Caco-2 (cell line): ENCODE measurements around the gene SMYD3. TPM values are rescaled to one million over a fixed set of nuclear protein-coding genes. Genes with fewer than 3 reads are reported as not detected.

Experiments used
- BruUV-seq: library from RNA; stranded (reverse); fragments of 400-500 nt; replicated peaks from 2 replicates; lab custom pipeline; 2021; lab: Mats Ljungman, UMichigan
- CTCF ChIA-PET: fragments of 300-600 bp; sonication (Branson Sonifier 250); formaldehyde crosslinking; loops from one replicate; lab custom pipeline; 2022; ENCODE audit warnings: antibody characterized with exemption; lab: Charles Lee
- POLR2A ChIA-PET: fragments of 300-600 bp; sonication (Branson Sonifier 250); formaldehyde crosslinking; loops from one replicate; lab custom pipeline; 2022; ENCODE audit warnings: antibody characterized with exemption; lab: Charles Lee
- DNase-seq, 2 experiments: peaks; one replicate each; pipeline versions ENCODE4 v3.0.0 to v3.0.0-alpha.2; 2020 to 2022
- H3K27me3 ChIP-seq: replicated peaks from 2 replicates; pipeline ENCODE4 v1.6.0; 2011; ENCODE audit warnings: low read length; ENCODE audit not compliant: control insufficient read depth, insufficient read depth
- H3K36me3 ChIP-seq: 2 replicates; pipeline ENCODE4 v1.5.1; 2011; ENCODE audit warnings: low read length; ENCODE audit not compliant: control insufficient read depth, insufficient read depth
- H3K4me1 ChIP-seq: fragments of 250-450 bp; sonication (Bioruptor Pico); 2 replicates; pipeline ENCODE4 v1.5.1; 2020; ENCODE audit warnings: mild to moderate bottlenecking
- H3K4me3 ChIP-seq: 2 replicates; pipeline ENCODE4 v1.5.1; 2011; ENCODE audit warnings: low read depth, mild to moderate bottlenecking, control low read depth, low read length
- H3K9me3 ChIP-seq: fragments of 250-450 bp; sonication (Bioruptor Pico); 2 replicates; pipeline ENCODE4 v1.5.1; 2020; ENCODE audit warnings: mild to moderate bottlenecking, moderate library complexity
- H3K27ac Mint-ChIP-seq: one replicate; pipeline ENCODE4 v1.8.0; 2022; ENCODE audit warnings: mixed read lengths; ENCODE audit not compliant: unreplicated experiment
- H3K27me3 Mint-ChIP-seq: one replicate; pipeline ENCODE4 v1.8.0; 2022; ENCODE audit warnings: mixed read lengths; ENCODE audit not compliant: insufficient read depth, unreplicated experiment
- H3K36me3 Mint-ChIP-seq: one replicate; pipeline ENCODE4 v1.8.0; 2022; ENCODE audit warnings: mild to moderate bottlenecking, mixed read lengths; ENCODE audit not compliant: insufficient read depth, unreplicated experiment
- H3K4me1 Mint-ChIP-seq: one replicate; pipeline ENCODE4 v1.8.0; 2022; ENCODE audit warnings: low read depth, mixed read lengths; ENCODE audit not compliant: unreplicated experiment
- H3K4me3 Mint-ChIP-seq: one replicate; pipeline ENCODE4 v1.8.0; 2022; ENCODE audit warnings: mild to moderate bottlenecking, moderate library complexity, mixed read lengths; ENCODE audit not compliant: unreplicated experiment
- H3K9me3 Mint-ChIP-seq: one replicate; pipeline ENCODE4 v1.8.0; 2022; ENCODE audit warnings: mixed read lengths; ENCODE audit not compliant: unreplicated experiment
- intact Hi-C: fragments of 100-400 bp; cut with micrococcal nuclease; formaldehyde crosslinking; loops from one replicate; pipeline ENCODE4 v1.10.0; 2022; ENCODE audit not compliant: unreplicated experiment
- total RNA-seq: library from RNA; stranded (reverse); gene quantifications from 2 replicates; pipeline ENCODE4 v1.2.3, GENCODE V29; 2022
- TF ChIP-seq, protein P1 (sequence below), 2 experiments: fragments of 200-600 bp in 1 of 2; IDR thresholded peaks; 1 replicate in 1 of 2; 2 replicates in 1 of 2; pipeline versions ENCODE4 v1.5.1 to v1.8.0; 2011 to 2022; ENCODE audit warnings: antibody characterized with exemption in 1 of 2, control low read depth in 1 of 2, inconsistent platforms in 1 of 2, low read depth in 1 of 2, low read length in 1 of 2, mild to moderate bottlenecking in 1 of 2, moderate library complexity in 1 of 2; ENCODE audit not compliant: insufficient read depth in 1 of 2, severe bottlenecking in 1 of 2, unreplicated experiment in 1 of 2

SMYD3 gene
- total RNA-seq, 1 experiment from 2014 or later = 33.0 TPM

DNA sequence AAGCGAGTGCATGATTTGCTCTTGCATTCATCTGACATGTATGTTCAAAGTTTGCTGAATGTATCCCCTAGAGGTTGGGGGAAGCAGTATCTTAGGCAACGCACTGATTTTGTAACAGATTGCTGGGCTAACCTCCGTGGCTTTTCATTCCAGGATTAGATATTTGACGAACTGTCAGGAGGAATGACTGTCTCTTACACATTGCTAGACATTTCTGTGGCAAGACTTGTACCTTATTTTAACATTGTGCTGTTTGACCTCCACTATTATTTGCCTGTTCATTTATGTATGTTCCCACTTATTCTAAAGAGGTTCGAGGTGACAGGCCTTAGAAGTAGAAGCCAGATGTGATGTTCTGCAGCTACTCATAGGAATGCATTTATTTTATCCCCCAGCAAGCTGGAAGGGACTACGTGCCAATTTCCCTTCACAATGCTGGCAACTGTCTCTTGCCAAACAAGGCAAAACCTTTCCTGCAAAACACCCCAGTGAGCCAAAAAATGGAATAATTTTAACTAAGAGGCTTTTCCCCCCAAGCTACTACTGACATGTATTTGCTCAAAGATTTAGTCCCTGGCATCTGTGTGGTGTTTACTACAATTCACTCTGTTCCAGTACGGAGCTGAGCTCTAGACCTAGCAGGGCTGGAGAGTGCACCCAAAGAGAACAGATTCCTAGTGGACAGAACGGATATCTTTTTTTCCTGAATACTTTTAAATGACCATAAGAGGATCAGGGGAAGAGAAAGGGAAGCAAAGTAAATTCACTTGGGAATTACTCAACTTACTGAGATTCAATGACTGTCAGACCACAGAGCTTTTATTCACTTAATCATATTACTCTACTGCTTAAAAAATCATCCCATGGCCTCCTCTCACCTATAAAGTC, 646.2 kb downstream of the SMYD3 start:
- Mint-ChIP-seq H3K27ac (no peak overlapping the region), H3K4me1 (peaks cover 18% of the 10 kb centered on the region), H3K27me3 (no peaks in the 10 kb centered on the region), H3K36me3 (peaks cover 5% of the 10 kb centered on the region), H3K4me3 (no peak overlapping the region), H3K9me3 (no peaks in the 10 kb centered on the region)
- no peak overlapping the region for H3K4me3 ChIP-seq
- TF ChIP-seq, protein P1, sequence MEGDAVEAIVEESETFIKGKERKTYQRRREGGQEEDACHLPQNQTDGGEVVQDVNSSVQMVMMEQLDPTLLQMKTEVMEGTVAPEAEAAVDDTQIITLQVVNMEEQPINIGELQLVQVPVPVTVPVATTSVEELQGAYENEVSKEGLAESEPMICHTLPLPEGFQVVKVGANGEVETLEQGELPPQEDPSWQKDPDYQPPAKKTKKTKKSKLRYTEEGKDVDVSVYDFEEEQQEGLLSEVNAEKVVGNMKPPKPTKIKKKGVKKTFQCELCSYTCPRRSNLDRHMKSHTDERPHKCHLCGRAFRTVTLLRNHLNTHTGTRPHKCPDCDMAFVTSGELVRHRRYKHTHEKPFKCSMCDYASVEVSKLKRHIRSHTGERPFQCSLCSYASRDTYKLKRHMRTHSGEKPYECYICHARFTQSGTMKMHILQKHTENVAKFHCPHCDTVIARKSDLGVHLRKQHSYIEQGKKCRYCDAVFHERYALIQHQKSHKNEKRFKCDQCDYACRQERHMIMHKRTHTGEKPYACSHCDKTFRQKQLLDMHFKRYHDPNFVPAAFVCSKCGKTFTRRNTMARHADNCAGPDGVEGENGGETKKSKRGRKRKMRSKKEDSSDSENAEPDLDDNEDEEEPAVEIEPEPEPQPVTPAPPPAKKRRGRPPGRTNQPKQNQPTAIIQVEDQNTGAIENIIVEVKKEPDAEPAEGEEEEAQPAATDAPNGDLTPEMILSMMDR (IDR thresholded peaks at IDR 0.05; ENCODE audit: insufficient read depth in 1 of 2, low read depth in 1 of 2, low read length in 1 of 2, severe bottlenecking in 1 of 2, unreplicated experiment in 1 of 2) = no peak
- intact Hi-C loops = no loop called here
- H3K27me3 ChIP-seq = no peaks in the 10 kb centered on the region
- no TSS peak for BruUV-seq
- H3K9me3 ChIP-seq = no peaks in the 10 kb centered on the region
- no peaks in the 10 kb centered on the region for H3K36me3 ChIP-seq
- POLR2A ChIA-PET = no interaction called here
- peaks cover 4% of the 10 kb centered on the region; the same call in 1 of the 2 replicates for H3K4me1 ChIP-seq
- DNase-seq = no peak
- CTCF ChIA-PET = no interaction called here

DNA sequence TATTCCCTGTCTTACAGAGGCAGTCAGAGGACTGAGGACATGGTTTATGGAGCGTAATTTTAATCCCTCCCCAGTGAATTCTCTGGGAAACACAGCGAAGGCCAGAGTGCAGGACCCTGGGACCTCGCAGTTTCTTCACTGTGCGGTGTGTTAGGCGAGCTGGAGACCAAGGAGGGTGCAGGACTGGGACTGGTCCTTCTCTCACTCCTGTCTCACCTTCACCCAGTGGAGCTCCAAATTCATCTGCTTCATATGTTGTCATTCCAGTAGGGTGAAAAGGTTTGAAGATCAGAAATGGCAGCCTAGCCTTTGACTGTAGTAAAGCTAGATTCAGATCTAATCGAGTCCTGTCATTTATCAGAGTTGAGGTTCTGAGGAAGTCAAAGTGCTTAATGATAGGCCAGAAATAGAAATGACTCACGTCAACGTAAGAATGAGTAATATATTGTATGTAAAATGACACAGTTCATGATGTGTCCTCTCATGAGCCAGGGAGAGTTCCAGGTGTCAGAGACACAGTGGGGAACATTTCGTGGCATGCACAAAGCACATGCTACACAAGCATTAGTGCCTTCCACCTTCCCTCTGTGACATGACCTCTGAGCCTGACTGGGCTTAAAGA, 647.5 kb downstream of the SMYD3 start:
- ChIA-PET CTCF (interaction anchor here (0.7 to 1.4 kb wide), 3 partner anchors 13 to 706 kb away, joined by 3 to 4 read pairs (median 4); no protein-coding TSS in a partner anchor), POLR2A (no interaction called here)
- H3K36me3 Mint-ChIP-seq = peaks cover 5% of the 10 kb centered on the region
- H3K36me3 ChIP-seq = no peaks in the 10 kb centered on the region
- H3K4me3 Mint-ChIP-seq = no peak overlapping the region
- DNase-seq = no peak
- H3K9me3 ChIP-seq = no peaks in the 10 kb centered on the region
- BruUV-seq = no TSS peak
- H3K4me1 ChIP-seq = peaks cover 4% of the 10 kb centered on the region; the same call in 1 of the 2 replicates
- intact Hi-C loops = loop anchor here (1.0 to 10.0 kb wide), 2 partner anchors 144 to 705 kb away; partner anchors contain the start of gene KIF26B
- H3K4me3 ChIP-seq = no peak overlapping the region
- H3K27me3 Mint-ChIP-seq = no peaks in the 10 kb centered on the region
- H3K9me3 Mint-ChIP-seq = peaks cover 4% of the 10 kb centered on the region
- TF ChIP-seq, protein P1 (IDR thresholded peaks at IDR 0.05; ENCODE audit: insufficient read depth in 1 of 2, low read depth in 1 of 2, low read length in 1 of 2, severe bottlenecking in 1 of 2, unreplicated experiment in 1 of 2) = no peak
- H3K27me3 ChIP-seq = no peaks in the 10 kb centered on the region
- H3K4me1 Mint-ChIP-seq = peaks cover 18% of the 10 kb centered on the region
- H3K27ac Mint-ChIP-seq = no peak overlapping the region
